HEK293T (cell line): Measurements from ENCODE around the gene RGS1.

ENCODE experiments used
- CTBP1 ChIP-seq: fragments of 450-650 bp; IDR thresholded peaks from 2 replicates; pipeline ENCODE4 v1.6.1; 2016; ENCODE audit warnings: borderline replicate concordance
- FOXK2 ChIP-seq: fragments of 450-650 bp; IDR thresholded peaks from 2 replicates; pipeline ENCODE4 v1.6.1; 2016; ENCODE audit warnings: mild to moderate bottlenecking
- FOXM1 ChIP-seq: fragments of 450-650 bp; IDR thresholded peaks from 2 replicates; pipeline ENCODE4 v1.6.1; 2017; ENCODE audit warnings: mild to moderate bottlenecking, borderline replicate concordance
- HDGF ChIP-seq: fragments of 450-650 bp; IDR thresholded peaks from 2 replicates; pipeline ENCODE4 v1.6.1; 2017; ENCODE audit warnings: antibody characterized with exemption, borderline replicate concordance
- L3MBTL2 ChIP-seq: fragments of 450-650 bp; conservative IDR thresholded peaks from 2 replicates; pipeline ENCODE4 v1.6.1; 2016; ENCODE audit warnings: mild to moderate bottlenecking
- NFRKB ChIP-seq: fragments of 450-650 bp; IDR thresholded peaks from 2 replicates; pipeline ENCODE4 v1.6.1; 2016; ENCODE audit warnings: mild to moderate bottlenecking, moderate library complexity
- SP1 ChIP-seq: fragments of 450-650 bp; IDR thresholded peaks from 2 replicates; pipeline ENCODE4 v1.6.1; 2017
- ZNF384 ChIP-seq: fragments of 450-650 bp; IDR thresholded peaks from 2 replicates; pipeline ENCODE4 v1.6.1; 2016

DNA sequence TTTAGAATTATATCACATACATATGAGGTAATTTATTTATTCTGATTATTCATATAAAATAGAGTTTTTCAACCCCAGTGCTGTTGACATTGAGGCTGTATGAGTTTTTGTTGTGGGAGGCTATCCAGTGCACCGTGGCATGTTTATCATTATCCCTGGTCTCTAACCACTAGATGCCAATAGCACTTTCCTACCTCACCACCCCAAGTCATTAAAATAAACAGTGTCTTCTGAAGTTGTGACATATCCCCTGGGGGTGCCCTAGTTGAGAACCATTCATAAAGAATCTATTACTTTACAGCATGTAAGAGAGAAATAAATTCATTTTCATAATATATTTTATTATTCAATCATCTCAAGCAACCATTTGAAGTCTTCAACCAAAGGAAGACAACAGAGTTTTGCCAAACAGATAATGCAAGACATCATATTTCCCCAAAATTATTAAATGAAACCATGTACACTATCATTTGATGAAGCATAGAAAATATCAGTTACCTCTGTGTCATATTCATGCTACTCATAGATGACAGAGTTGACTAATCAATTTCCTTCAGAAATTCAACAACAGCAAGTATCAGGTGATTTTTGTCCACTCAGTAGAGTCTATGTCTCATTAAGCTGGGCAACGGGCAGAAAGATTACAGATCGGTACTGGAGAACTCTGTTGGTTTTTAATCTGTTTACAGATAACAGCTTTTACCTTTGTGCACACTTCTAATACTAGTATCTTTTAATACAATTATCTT is 39.5 kb upstream of the RGS1 start:
- TF ChIP-seq HDGF = no peak
- TF ChIP-seq FOXK2 = no peak
- no peak for TF ChIP-seq ZNF384
- no peak for TF ChIP-seq NFRKB
- TF ChIP-seq FOXM1 = no peak
- TF ChIP-seq L3MBTL2 = no peak
- no peak for TF ChIP-seq CTBP1
- no peak for TF ChIP-seq SP1
